ENCODE results near the gene FOXE3.

- no peak for TF ChIP-seq E2F4 (IDR thresholded peaks at IDR 0.05; ENCODE audit: low read depth, low read length)
- no peak for TF ChIP-seq TCF12 (IDR thresholded peaks at IDR 0.05; ENCODE audit: low read depth, low read length)
- no peak for TF ChIP-seq SP1 (IDR thresholded peaks at IDR 0.05; ENCODE audit: low read depth, low read length)
- TF ChIP-seq NFIC (IDR thresholded peaks at IDR 0.05; ENCODE audit: low read depth, low read length): no peak
- no peak for TF ChIP-seq MYC (IDR thresholded peaks at IDR 0.05; ENCODE audit: insufficient read depth, insufficient read length, insufficient replicate concordance, low read length, severe bottlenecking)
- TF ChIP-seq CTCF (IDR thresholded peaks at IDR 0.05 in 2 of 3, conservative IDR thresholded peaks at IDR 0.05 in 1 of 3; ENCODE audit: control insufficient read depth in 2 of 3, extremely low read depth in 1 of 3, insufficient read depth in 1 of 3, low read depth in 3 of 3, low read length in 3 of 3): no peak
- TF ChIP-seq POLR2A (IDR thresholded peaks at IDR 0.05; ENCODE audit: low read depth, low read length): no peak
- no peak for TF ChIP-seq POLR2AphosphoS5 (IDR thresholded peaks at IDR 0.05; ENCODE audit: low read length)
- no peak for TF ChIP-seq EGR1 (IDR thresholded peaks at IDR 0.05; ENCODE audit: borderline replicate concordance in 1 of 2, low read depth in 2 of 2, low read length in 2 of 2)
- TF ChIP-seq POLR2AphosphoS2 (IDR thresholded peaks at IDR 0.05; ENCODE audit: low read depth, low read length): no peak
- no peak for TF ChIP-seq MEF2B (IDR thresholded peaks at IDR 0.05; ENCODE audit: partially characterized antibody, poor library complexity, severe bottlenecking)
- TF ChIP-seq NR2F1 (conservative IDR thresholded peaks at IDR 0.05): no peak
- no peak for TF ChIP-seq MTA2 (IDR thresholded peaks at IDR 0.05; ENCODE audit: low read depth)
These were observed 33.6 kb upstream of the FOXE3 start for GRCh38 chr1:47382399-47382983.
